H1 (cell line): Measurements from ENCODE around the gene TANC1. TPM values are rescaled to one million over a fixed set of nuclear protein-coding genes. Genes with fewer than 3 reads are reported as not detected.

ENCODE experiments used
- CTCF ChIA-PET: fragments of 300-600 bp; sonication (Branson Sonifier 250); formaldehyde crosslinking; loops from one replicate; lab custom pipeline; 2021; ENCODE audit not compliant: partially characterized antibody; lab: Charles Lee
- POLR2A ChIA-PET: fragments of 300-600 bp; sonication (Branson Sonifier 250); formaldehyde crosslinking; loops from one replicate; lab custom pipeline; 2021; ENCODE audit warnings: inconsistent platforms; ENCODE audit not compliant: partially characterized antibody; lab: Charles Lee
- DNase-seq, 2 experiments: peaks; one replicate each; pipeline versions ENCODE4 v3.0.0 to v3.0.0-alpha.2; 2010 to 2022; ENCODE audit warnings: low spot score in 2 of 2, low read depth in 1 of 2, mixed read lengths in 1 of 2
- FAIRE-seq: peaks from 2 replicates; lab custom pipeline; 2011; peaks lifted over from hg19 to GRCh38; lab: Jason Lieb, UNC
- H2AFZ ChIP-seq: 2 replicates; pipeline ENCODE4 v1.8.1; 2012; ENCODE audit warnings: low read length, inconsistent platforms
- H2AK5ac ChIP-seq: 2 replicates; pipeline ENCODE4 v1.6.1; 2013; ENCODE audit warnings: low read depth, low read length
- H2BK120ac ChIP-seq: replicated peaks from 2 replicates; pipeline ENCODE3; 2013; ENCODE audit warnings: low read depth, low read length, inconsistent platforms
- H2BK12ac ChIP-seq: 2 replicates; pipeline ENCODE4 v1.6.1; 2013; ENCODE audit warnings: low read depth, low read length
- H2BK15ac ChIP-seq: 2 replicates; pipeline ENCODE4 v1.6.1; 2013; ENCODE audit warnings: low read length
- H2BK20ac ChIP-seq: 2 replicates; pipeline ENCODE4 v1.6.1; 2013; ENCODE audit warnings: low read length
- H2BK5ac ChIP-seq: 2 replicates; pipeline ENCODE4 v1.6.1; 2013; ENCODE audit warnings: low read depth, low read length
- H3K14ac ChIP-seq: 2 replicates; pipeline ENCODE4 v1.6.1; 2013; ENCODE audit warnings: inconsistent platforms; ENCODE audit not compliant: insufficient read length
- H3K18ac ChIP-seq: 2 replicates; pipeline ENCODE4 v1.6.1; 2013; ENCODE audit warnings: low read length; ENCODE audit errors: extremely low read depth
- H3K23ac ChIP-seq: 2 replicates; pipeline ENCODE4 v1.6.1; 2013; ENCODE audit warnings: inconsistent platforms; ENCODE audit not compliant: insufficient read length
- H3K23me2 ChIP-seq: 2 replicates; pipeline ENCODE4 v1.6.1; 2013; ENCODE audit warnings: low read depth, low read length
- H3K27ac ChIP-seq: 2 replicates; pipeline ENCODE4 v1.6.1; 2011; ENCODE audit warnings: low read depth, low read length, inconsistent platforms
- H3K27me3 ChIP-seq, 4 experiments: replicated peaks in 1 of 4; 1 replicate in 1 of 4; 2 replicates in 3 of 4; pipeline versions ENCODE4 v1.6.1 to v1.8.1; 2011 to 2013; ENCODE audit warnings: low read length in 3 of 4, mild to moderate bottlenecking in 3 of 4, inconsistent platforms in 2 of 4, mixed read lengths in 2 of 4, moderate library complexity in 1 of 4; ENCODE audit not compliant: control insufficient read depth in 3 of 4, insufficient read depth in 3 of 4; ENCODE audit errors: extremely low read depth in 1 of 4
- H3K36me3 ChIP-seq, 4 experiments: 2 replicates each; pipeline versions ENCODE4 v1.6.1 to v1.8.1; 2011 to 2013; ENCODE audit warnings: mild to moderate bottlenecking in 4 of 4, low read length in 3 of 4, moderate library complexity in 2 of 4, control low read depth in 1 of 4, inconsistent platforms in 1 of 4; ENCODE audit not compliant: insufficient read depth in 4 of 4, control insufficient read depth in 2 of 4
- H3K4ac ChIP-seq: replicated peaks from 2 replicates; pipeline ENCODE3; 2013; ENCODE audit warnings: low read length, low read depth, mixed read lengths, inconsistent platforms; ENCODE audit not compliant: insufficient read length
- H3K4me1 ChIP-seq, 4 experiments: replicated peaks in 1 of 4; 1 replicate in 1 of 4; 2 replicates in 3 of 4; pipeline versions ENCODE4 v1.6.1 to v1.8.1; 2011 to 2013; ENCODE audit warnings: low read length in 3 of 4, inconsistent platforms in 2 of 4, mixed read lengths in 1 of 4; ENCODE audit not compliant: insufficient read depth in 4 of 4, control insufficient read depth in 3 of 4
- H3K4me2 ChIP-seq, 2 experiments: 2 replicates each; pipeline versions ENCODE4 v1.6.1 to v1.8.1; 2011 to 2013; ENCODE audit warnings: low read depth in 2 of 2, low read length in 2 of 2, control low read depth in 1 of 2, inconsistent platforms in 1 of 2, mild to moderate bottlenecking in 1 of 2; ENCODE audit not compliant: insufficient read depth in 1 of 2
- H3K4me3 ChIP-seq, 4 experiments: fragments of 200-600, 300-600 bp in 1 of 4; sonication (generic), shearing (Covaris generic), sonication (Bioruptor Twin) in 1 of 4; 2 replicates each; pipeline versions ENCODE4 v1.5.1 to v1.8.1; 2011 to 2016; ENCODE audit warnings: low read length in 4 of 4, low read depth in 3 of 4, control low read depth in 2 of 4, inconsistent platforms in 2 of 4, mild to moderate bottlenecking in 2 of 4, mixed read lengths in 1 of 4, moderate library complexity in 1 of 4; ENCODE audit not compliant: insufficient read depth in 2 of 4; ENCODE audit errors: extremely low read depth in 1 of 4
- H3K56ac ChIP-seq: replicated peaks from 2 replicates; pipeline ENCODE3; 2013; ENCODE audit warnings: low read depth, mild to moderate bottlenecking, mixed read lengths, low read length, inconsistent platforms; ENCODE audit not compliant: insufficient read length
- H3K79me1 ChIP-seq: 2 replicates; pipeline ENCODE4 v1.6.1; 2013; ENCODE audit warnings: low read depth, low read length, control low read depth
- H3K79me2 ChIP-seq, 2 experiments: 2 replicates each; pipeline versions ENCODE4 v1.6.1 to v1.8.1; 2012 to 2013; ENCODE audit warnings: low read length in 2 of 2, mild to moderate bottlenecking in 2 of 2, inconsistent platforms in 1 of 2; ENCODE audit not compliant: insufficient read depth in 2 of 2, control insufficient read depth in 1 of 2
- H3K9ac ChIP-seq, 4 experiments: replicated peaks in 1 of 4; 1 replicate in 1 of 4; 2 replicates in 3 of 4; pipeline versions ENCODE4 v1.6.1 to v1.8.1; 2011 to 2013; ENCODE audit warnings: low read depth in 3 of 4, low read length in 3 of 4, control low read depth in 2 of 4, mild to moderate bottlenecking in 2 of 4, moderate library complexity in 2 of 4, inconsistent platforms in 1 of 4; ENCODE audit errors: extremely low read depth in 1 of 4
- H3K9me3 ChIP-seq, 2 experiments: 2 replicates each; pipeline versions ENCODE4 v1.6.1 to v1.8.1; 2012 to 2013; ENCODE audit warnings: mild to moderate bottlenecking in 2 of 2, moderate library complexity in 2 of 2, control low read depth in 1 of 2, inconsistent platforms in 1 of 2, low read depth in 1 of 2, low read length in 1 of 2, mixed read lengths in 1 of 2; ENCODE audit not compliant: insufficient read depth in 2 of 2
- H4K20me1 ChIP-seq, 2 experiments: replicated peaks in 1 of 2; 2 replicates each; pipeline versions ENCODE3 to v1.8.1; 2011 to 2013; ENCODE audit warnings: inconsistent platforms in 2 of 2, low read length in 2 of 2, mild to moderate bottlenecking in 1 of 2; ENCODE audit not compliant: insufficient read depth in 2 of 2, control insufficient read depth in 1 of 2
- H4K5ac ChIP-seq: 2 replicates; pipeline ENCODE4 v1.6.1; 2013; ENCODE audit warnings: low read length, low read depth, mixed read lengths, inconsistent platforms; ENCODE audit not compliant: insufficient read length
- H4K8ac ChIP-seq: 2 replicates; pipeline ENCODE4 v1.8.0; 2013; ENCODE audit warnings: mild to moderate bottlenecking, moderate library complexity, low read length, inconsistent platforms; ENCODE audit not compliant: insufficient read depth; ENCODE audit errors: extremely low read depth
- H4K91ac ChIP-seq: replicated peaks from 2 replicates; pipeline ENCODE3; 2013; ENCODE audit warnings: low read length, mixed read lengths, inconsistent platforms; ENCODE audit not compliant: insufficient read length
- CHD1 ChIP-seq: IDR thresholded peaks from 2 replicates; pipeline ENCODE4 v1.6.1; 2012; ENCODE audit warnings: low read depth, low read length, improper control_type of control experiment
- FOSL1 ChIP-seq: IDR thresholded peaks from 2 replicates; pipeline ENCODE4 v1.6.1; 2011; ENCODE audit warnings: mild to moderate bottlenecking, low read depth, low read length, moderate library complexity; ENCODE audit not compliant: insufficient read depth
- GTF2F1 ChIP-seq: IDR thresholded peaks from 2 replicates; pipeline ENCODE4 v1.6.1; 2012; ENCODE audit warnings: low read depth, low read length, improper control_type of control experiment, borderline replicate concordance
- MAFK ChIP-seq: IDR thresholded peaks from 2 replicates; pipeline ENCODE4 v1.6.1; 2012; ENCODE audit warnings: low read depth, mild to moderate bottlenecking, improper control_type of control experiment, low read length
- NRF1 ChIP-seq: IDR thresholded peaks from 2 replicates; pipeline ENCODE4 v1.6.1; 2011; ENCODE audit warnings: mild to moderate bottlenecking, low read depth, low read length, improper control_type of control experiment
- PHF8 ChIP-seq: fragments of 200-600 bp; sonication (generic); conservative IDR thresholded peaks from 2 replicates; pipeline ENCODE4 v1.7.1; 2012; ENCODE audit warnings: low read depth, mild to moderate bottlenecking, inconsistent platforms, low read length, moderate library complexity
- RFX5 ChIP-seq: IDR thresholded peaks from 2 replicates; pipeline ENCODE4 v1.6.1; 2011; ENCODE audit warnings: low read depth, low read length, improper control_type of control experiment, borderline replicate concordance
- SAP30 ChIP-seq: fragments of 300-600 bp; sonication (generic); IDR thresholded peaks from 2 replicates; pipeline ENCODE4 v1.7.1; 2012; ENCODE audit warnings: low read length, moderate library complexity, mild to moderate bottlenecking, inconsistent platforms; ENCODE audit not compliant: insufficient read depth, insufficient replicate concordance
- SIN3A ChIP-seq, 2 experiments: IDR thresholded peaks in 1 of 2; conservative IDR thresholded peaks in 1 of 2; 2 replicates each; pipeline ENCODE4 v1.6.1; 2011 to 2012; ENCODE audit warnings: low read length in 2 of 2, improper control_type of control experiment in 1 of 2, low read depth in 1 of 2, mild to moderate bottlenecking in 1 of 2
- SP4 ChIP-seq: IDR thresholded peaks from 2 replicates; pipeline ENCODE4 v1.6.1; 2012; ENCODE audit warnings: low read length, inconsistent platforms
- SUZ12 ChIP-seq: fragments of 200-600 bp; sonication (generic); IDR thresholded peaks from 2 replicates; pipeline ENCODE4 v1.6.1; 2012; ENCODE audit warnings: mild to moderate bottlenecking, inconsistent platforms, low read length, moderate library complexity, mixed read lengths
- TAF1 ChIP-seq: IDR thresholded peaks from 2 replicates; pipeline ENCODE4 v1.6.1; 2011; ENCODE audit warnings: mild to moderate bottlenecking, low read depth, low read length
- TCF12 ChIP-seq: IDR thresholded peaks from 2 replicates; pipeline ENCODE4 v1.6.1; 2011; ENCODE audit warnings: low read depth, mild to moderate bottlenecking, low read length
- ZNF274 ChIP-seq: IDR thresholded peaks from 2 replicates; pipeline ENCODE4 v1.7.0; 2012; ENCODE audit warnings: low read length, borderline replicate concordance; ENCODE audit errors: extremely low read depth
- WGBS, 2 experiments: shearing (Covaris generic) in 1 of 2; methylation state at CpG; one replicate each; pipeline versions ENCODE4 v1.1.6 to v1.1.7; 2013 to 2015; ENCODE audit warnings: low lambda C conversion rate in 2 of 2, mixed read lengths in 2 of 2, inconsistent platforms in 1 of 2, low coverage in 1 of 2, missing lambda C conversion rate in 1 of 2; ENCODE audit not compliant: insufficient replicate concordance in 2 of 2, insufficient coverage in 1 of 2, insufficient read length in 1 of 2; ENCODE audit errors: extremely low coverage in 1 of 2, missing lambda C conversion rate in 1 of 2; 5-methylcytosine and 5-hydroxymethylcytosine counted together
- polyA plus RNA-seq, 7 experiments: library from polyadenylated mRNA; depleted of rRNA in 3 of 7; stranded (reverse) in 5 of 7; unstranded in 2 of 7; fragments of >200 nt in 5 of 7; fragments of 200-250 nt in 2 of 7; gene quantifications; 1 replicate in 5 of 7; 2 replicates in 1 of 7; 4 replicates in 1 of 7; pipeline versions ENCODE4 v1.2.1 to v1.2.3, GENCODE V29; 2011 to 2013; ENCODE audit warnings: missing spikeins in 2 of 7, mixed read lengths in 2 of 7
- total RNA-seq: library from RNA; stranded (reverse); fragmentation: NEBNext Ultra II Directional; extraction: Animal tissue kit (Norgen Biotek cat#: 25700); gene quantifications from 2 replicates; pipeline ENCODE4 v1.2.1, GENCODE V29; 2021
- TF ChIP-seq, protein P1 (sequence below): IDR thresholded peaks from 2 replicates; pipeline ENCODE4 v1.6.1; 2012; ENCODE audit warnings: inconsistent platforms

TANC1 gene
- total and polyA plus RNA-seq, 2 of the 8 experiments (the other 6 are each of a cell fraction or from before 2014, with no cell fraction given) = 4.1 to 7.6 TPM

DNA sequence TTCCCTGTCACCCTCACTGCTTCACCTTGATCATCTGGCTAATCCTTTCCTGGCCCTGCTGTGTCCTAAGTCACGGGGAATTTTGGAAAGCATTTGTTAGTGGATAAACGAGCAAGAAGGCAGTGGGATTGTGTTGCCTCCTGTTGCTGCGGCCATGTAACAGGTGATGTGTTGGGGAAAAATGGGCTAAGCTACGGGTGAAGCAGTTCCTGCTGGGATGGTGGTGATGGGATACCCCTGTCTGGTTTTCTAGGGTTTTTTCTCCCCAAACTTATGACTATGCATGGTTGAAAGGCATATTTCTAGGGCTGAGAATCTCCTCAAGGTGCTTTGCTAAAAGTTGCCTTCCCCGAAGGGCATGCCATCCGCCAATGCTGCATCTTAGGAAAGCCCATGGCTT lies 249.9 kb downstream of the TANC1 start:
- no peak for TF ChIP-seq GTF2F1
- TF ChIP-seq ZNF274 = no peak
- no peak for TF ChIP-seq FOSL1
- TF ChIP-seq TCF12 = no peak
- TF ChIP-seq TAF1 = no peak
- TF ChIP-seq, protein P1, sequence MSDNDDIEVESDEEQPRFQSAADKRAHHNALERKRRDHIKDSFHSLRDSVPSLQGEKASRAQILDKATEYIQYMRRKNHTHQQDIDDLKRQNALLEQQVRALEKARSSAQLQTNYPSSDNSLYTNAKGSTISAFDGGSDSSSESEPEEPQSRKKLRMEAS = no peak
- no peak for TF ChIP-seq CHD1
- TF ChIP-seq NRF1 = no peak
- TF ChIP-seq SP4 = no peak
- TF ChIP-seq MAFK = no peak
- no peak for TF ChIP-seq PHF8
- TF ChIP-seq SIN3A (conservative IDR thresholded peaks at IDR 0.05 in 1 of 2, IDR thresholded peaks at IDR 0.05 in 1 of 2; ENCODE audit: low read depth in 1 of 2, low read length in 2 of 2) = no peak
- TF ChIP-seq SAP30 = no peak
- no peak for TF ChIP-seq RFX5
- TF ChIP-seq SUZ12 = no peak

More for the DNA sequence above, 249.9 kb downstream of the TANC1 start:
- Histone ChIP-seq H3K56ac (no peak overlapping the region), H3K27ac (no peak overlapping the region), H3K9ac (no peak overlapping the region), H3K27me3 (peaks cover 9 to 37% (median 31%) of the 10 kb centered on the region in 4 experiments), H3K9me3 (no peaks in the 10 kb centered on the region), H3K23ac (no peak overlapping the region), H3K4me3 (no peak overlapping the region), H3K14ac (no peak overlapping the region), H3K18ac (no peak overlapping the region), H2BK120ac (no peak overlapping the region), H4K5ac (no peak overlapping the region), H3K4ac (no peak overlapping the region), H2BK15ac (no peak overlapping the region), H3K4me1 (no peaks in the 10 kb centered on the region), H2BK20ac (no peak overlapping the region), H2AFZ (no peak overlapping the region), H2AK5ac (no peak overlapping the region), H3K79me2 (no peaks in the 10 kb centered on the region), H4K8ac (no peak overlapping the region), H3K23me2 (no peaks in the 10 kb centered on the region), H4K91ac (no peak overlapping the region), H2BK12ac (no peak overlapping the region), H2BK5ac (no peak overlapping the region), H4K20me1 (peaks cover 2 to 3% of the 10 kb centered on the region in 2 experiments), H3K4me2 (no peak overlapping the region), H3K36me3 (no peaks in the 10 kb centered on the region), H3K79me1 (no peaks in the 10 kb centered on the region)
- DNase-seq (no peak), FAIRE-seq (no peak)
- ChIA-PET CTCF (interaction anchor here (0.9 to 1.3 kb wide), 3 partner anchors 30 to 635 kb away, joined by 3 to 4 read pairs (median 3); no protein-coding TSS in a partner anchor), POLR2A (no interaction called here)
- 91% methylated on average over 6 of the region's 6 CpGs; no CpG with 5 or more reads in 1 of the 2 experiments for WGBS, 2 experiments
